ENCODE data around the gene ZNF462.

The ZNF462 gene

DNA sequence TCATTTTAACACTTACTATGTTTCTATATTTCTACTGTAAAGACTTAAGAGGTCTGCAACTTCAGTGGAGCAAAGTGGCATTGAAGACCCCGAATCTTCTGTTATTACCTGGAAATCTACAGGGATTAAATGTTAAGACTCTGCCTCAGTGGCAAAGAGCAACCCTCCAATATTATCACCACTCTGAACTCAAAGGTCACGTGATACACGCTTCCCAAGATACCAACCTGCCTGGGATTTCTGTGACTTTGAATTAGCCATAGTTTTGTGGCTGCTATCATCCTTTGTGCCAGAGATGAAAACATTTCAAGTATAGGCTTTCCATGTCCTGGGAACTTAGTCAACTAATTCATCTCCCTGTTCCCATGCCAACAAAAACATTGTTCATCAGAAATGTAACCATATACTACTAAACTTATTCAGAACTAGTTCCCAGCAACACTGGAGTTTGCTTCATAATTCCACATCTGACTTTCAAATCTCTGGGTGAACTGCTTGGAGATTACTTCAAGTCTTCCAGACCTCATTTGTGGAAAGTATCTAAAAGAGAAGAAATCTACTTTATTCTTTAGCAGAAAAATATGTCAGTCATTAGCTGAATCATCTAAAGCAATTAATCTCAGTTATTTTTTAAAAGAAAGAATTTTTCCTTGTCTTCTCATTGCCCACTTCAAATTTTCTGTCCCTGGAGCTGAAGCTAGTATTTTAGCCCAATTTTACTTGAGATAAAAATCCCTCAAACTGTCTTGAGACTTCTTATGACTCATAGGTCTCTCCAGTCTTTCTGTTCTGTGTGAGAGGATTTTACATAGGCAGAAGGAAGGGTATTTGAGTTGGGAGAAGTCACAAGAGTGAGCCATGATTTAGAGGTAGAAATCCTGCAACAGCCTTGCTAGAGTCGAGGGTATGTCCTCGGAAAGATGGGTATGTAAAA, 83.0 kb downstream of the ZNF462 start:
- DNase-seq (ENCODE audit: low read depth, low spot score), result peak; percentile 67
- TF ChIP-seq, protein P1, sequence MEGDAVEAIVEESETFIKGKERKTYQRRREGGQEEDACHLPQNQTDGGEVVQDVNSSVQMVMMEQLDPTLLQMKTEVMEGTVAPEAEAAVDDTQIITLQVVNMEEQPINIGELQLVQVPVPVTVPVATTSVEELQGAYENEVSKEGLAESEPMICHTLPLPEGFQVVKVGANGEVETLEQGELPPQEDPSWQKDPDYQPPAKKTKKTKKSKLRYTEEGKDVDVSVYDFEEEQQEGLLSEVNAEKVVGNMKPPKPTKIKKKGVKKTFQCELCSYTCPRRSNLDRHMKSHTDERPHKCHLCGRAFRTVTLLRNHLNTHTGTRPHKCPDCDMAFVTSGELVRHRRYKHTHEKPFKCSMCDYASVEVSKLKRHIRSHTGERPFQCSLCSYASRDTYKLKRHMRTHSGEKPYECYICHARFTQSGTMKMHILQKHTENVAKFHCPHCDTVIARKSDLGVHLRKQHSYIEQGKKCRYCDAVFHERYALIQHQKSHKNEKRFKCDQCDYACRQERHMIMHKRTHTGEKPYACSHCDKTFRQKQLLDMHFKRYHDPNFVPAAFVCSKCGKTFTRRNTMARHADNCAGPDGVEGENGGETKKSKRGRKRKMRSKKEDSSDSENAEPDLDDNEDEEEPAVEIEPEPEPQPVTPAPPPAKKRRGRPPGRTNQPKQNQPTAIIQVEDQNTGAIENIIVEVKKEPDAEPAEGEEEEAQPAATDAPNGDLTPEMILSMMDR (IDR thresholded peaks at IDR 0.05; ENCODE audit: insufficient read depth, low read length, missing control alignments), result no peak
- H3K4me3 ChIP-seq (ENCODE audit: low read depth, low read length), result no peak overlapping the region
- ChIA-PET CTCF (interaction anchor here (0.6 to 1.5 kb wide), 3 partner anchors 12 to 700 kb away, joined by 3 read pairs; no protein-coding TSS in a partner anchor), POLR2A (no interaction called here)

DNA sequence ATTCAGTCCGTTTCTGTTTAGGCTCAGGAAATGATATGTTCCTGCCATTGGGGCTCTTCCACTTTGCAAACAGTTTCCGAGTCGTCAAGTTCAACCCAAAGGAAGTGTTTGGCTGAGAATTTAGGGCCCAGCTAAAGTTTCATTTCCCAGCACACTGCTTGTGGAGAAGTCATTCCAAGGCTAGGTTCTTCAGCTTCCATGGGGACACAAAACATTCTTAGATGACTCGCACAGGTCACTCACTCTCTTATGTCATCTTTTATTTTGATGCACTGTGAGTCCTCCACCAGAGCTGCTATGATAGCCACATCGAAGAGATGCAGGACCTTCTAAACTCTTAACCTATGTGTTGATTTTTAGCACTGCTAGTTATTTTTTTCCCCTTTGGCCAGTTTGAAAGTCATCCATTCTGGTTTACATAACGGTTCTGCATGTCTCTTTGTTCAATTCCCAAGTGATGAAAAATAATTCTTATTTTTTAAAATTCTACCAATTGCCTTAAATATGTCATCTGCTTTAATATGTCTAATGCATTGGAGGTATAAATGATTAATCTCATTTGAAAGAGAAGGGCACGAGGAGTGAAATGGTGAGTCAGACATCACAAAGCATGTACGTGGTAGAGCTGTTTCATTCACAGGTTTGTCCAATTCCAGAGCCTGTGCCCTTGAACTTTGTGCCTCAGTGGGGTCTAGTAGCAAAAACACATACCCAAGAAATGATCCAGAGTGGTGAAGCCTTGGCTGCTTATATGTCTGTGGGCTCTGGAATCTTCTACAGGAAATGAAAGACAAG, 84.3 kb downstream of the ZNF462 start:
- ChIA-PET POLR2A (no interaction called here), CTCF (interaction anchor here (1.5 kb wide), 1 partner anchor 11 kb away, joined by 3 read pairs; no protein-coding TSS in a partner anchor)
- TF ChIP-seq, protein P1 (IDR thresholded peaks at IDR 0.05; ENCODE audit: insufficient read depth, low read length, missing control alignments), result no peak

DNA sequence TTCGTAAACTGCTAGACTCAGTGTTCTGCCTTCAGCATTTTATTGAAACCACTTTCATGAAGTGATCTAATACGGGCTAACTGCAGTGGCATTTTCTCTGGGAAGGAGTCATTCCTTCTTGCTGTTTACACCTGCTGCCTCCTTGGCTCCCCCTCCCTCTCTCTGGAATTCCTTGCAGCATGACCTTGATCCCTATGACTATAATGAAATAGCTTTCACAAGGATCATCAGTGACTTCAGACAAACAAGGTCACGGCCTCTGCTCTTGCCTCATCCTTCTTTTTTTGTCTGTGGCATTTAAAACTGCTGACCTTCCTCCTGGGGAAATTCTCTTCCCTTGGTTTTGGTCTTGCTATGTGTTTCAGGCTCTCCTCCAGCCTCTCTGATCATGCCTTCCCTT, 90.2 kb downstream of the ZNF462 start:
- POLR2A ChIA-PET, result no interaction called here
- CTCF ChIA-PET, result no interaction called here
- TF ChIP-seq, protein P1 (IDR thresholded peaks at IDR 0.05; ENCODE audit: insufficient read depth, low read length, missing control alignments), result no peak
- H3K4me3 ChIP-seq (ENCODE audit: low read depth, low read length), result no peak overlapping the region
- no peak for DNase-seq (ENCODE audit: low read depth, low spot score)

More for the DNA sequence above, 84.3 kb downstream of the ZNF462 start:
- DNase-seq (ENCODE audit: low read depth, low spot score), result no peak
- no peak overlapping the region for H3K4me3 ChIP-seq (ENCODE audit: low read depth, low read length)

DNA sequence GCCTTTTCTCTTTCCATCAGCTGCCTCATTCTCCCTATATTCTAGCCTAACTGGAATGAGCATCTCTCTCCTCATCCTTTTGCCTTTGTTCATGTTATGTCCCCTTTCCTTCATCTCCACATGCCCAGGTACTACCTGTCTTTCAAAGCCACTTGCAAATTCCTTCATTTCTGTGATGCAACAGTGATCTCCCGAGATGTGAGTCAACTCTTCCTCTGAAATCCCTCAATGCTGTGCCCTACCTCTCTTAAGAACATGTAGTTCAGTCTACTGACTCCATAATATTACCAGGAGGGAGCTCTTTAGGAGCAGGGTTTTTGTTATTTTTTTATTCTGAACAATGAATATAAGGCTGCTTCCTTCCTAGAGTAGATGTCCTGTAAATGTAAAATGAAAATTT, 91.6 kb downstream of the ZNF462 start:
- CTCF ChIA-PET, result no interaction called here
- TF ChIP-seq, protein P1 (IDR thresholded peaks at IDR 0.05; ENCODE audit: insufficient read depth, low read length, missing control alignments), result no peak
- POLR2A ChIA-PET, result no interaction called here
- H3K4me3 ChIP-seq (ENCODE audit: low read depth, low read length), result no peak overlapping the region
- no peak for DNase-seq (ENCODE audit: low read depth, low spot score)

DNA sequence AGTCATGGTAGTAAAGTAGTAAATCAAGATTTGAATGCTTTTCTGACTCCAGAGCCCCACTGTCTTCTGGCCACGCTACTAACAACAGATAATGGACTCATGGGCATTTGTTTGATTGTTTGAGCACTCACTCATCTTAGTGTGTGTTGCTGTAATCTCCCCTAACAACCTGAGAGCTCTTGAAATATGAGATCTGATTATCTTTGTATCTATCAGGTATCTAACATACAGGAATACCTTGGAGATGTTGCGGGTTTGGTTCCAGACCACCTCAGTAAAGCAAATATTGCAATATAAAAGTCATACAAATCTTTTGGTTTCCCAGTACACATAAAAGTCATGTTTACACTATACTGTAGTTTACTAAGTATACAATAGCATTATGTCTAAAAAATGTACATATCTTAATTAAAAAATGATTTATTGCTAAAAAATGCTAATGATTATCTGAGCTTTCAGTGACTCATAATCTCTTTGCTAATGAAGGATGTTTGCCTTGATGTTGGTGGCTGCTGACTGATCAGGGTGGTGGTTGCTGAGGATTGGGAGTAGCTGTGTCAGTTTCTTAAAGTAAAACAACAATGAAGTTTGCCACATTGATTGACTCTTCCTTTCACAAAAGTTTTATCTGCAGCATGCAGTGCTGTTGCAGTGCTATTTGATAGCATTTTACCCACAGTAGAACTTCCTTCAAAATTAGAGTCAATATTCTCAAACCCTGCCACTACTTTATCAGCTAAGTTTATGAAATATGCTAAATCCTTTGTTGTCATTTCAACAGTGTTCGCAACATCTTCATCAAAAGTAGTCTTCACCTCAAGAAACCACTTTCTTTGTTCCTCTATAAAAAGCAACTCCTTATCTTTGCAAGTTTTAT, 92.2 kb downstream of the ZNF462 start:
- ChIA-PET CTCF (no interaction called here), POLR2A (interaction anchor here (1.2 kb wide), 1 partner anchor 25 kb away, joined by 3 read pairs; no protein-coding TSS in a partner anchor)
- DNase-seq (ENCODE audit: low read depth, low spot score), result no peak
- TF ChIP-seq, protein P1 (IDR thresholded peaks at IDR 0.05; ENCODE audit: insufficient read depth, low read length, missing control alignments), result no peak
- H3K4me3 ChIP-seq (ENCODE audit: low read depth, low read length), result no peak overlapping the region
